HG02678 (cell line): Measurements from ENCODE around the gene CELF3.
"Not testable (repeated sequence)": the region's sequence is repeated elsewhere in the genome, so short reads cannot be mapped to it uniquely, and the experiment has no call there.

Source experiments
- ATAC-seq: cut with Tn5 transposase; IDR thresholded peaks from one replicate; pipeline ENCODE4 v1.9.1; 2021; ENCODE audit warnings: mild to moderate bottlenecking, moderate library complexity; ENCODE audit not compliant: unreplicated experiment

CELF3 gene

GRCh38 chr1:151704246-151704645 is 12.4 kb downstream of the CELF3 start:
- ATAC-seq, result no peak

- ATAC-seq, result no peak
Observed at GRCh38 chr1:151703813-151704212, 12.8 kb downstream of the CELF3 start.

DNA sequence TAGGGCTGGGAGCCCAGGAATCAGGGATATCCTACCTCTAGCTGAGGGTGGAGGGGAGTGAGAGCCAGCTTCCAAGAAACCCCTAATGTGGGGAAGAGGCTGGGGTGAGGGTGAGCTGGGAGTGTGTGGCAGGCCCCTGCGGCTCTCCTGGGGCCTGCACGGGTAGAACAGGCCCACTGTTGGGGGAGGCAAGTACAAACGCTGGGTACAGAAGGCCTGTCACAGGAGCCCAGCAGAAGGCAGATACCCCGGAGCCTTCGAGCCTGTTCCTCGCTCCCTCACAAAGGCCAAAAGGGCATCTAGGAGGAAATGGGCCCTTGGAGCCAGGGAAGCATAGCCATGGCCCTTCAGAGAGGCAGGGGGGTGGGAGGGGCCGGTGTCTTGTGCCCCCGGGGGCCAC is 13.7 kb downstream of the CELF3 start:
- no peak for ATAC-seq

- no peak for ATAC-seq
Observed at GRCh38 chr1:151701515-151701914, 15.1 kb downstream of the CELF3 start.

DNA sequence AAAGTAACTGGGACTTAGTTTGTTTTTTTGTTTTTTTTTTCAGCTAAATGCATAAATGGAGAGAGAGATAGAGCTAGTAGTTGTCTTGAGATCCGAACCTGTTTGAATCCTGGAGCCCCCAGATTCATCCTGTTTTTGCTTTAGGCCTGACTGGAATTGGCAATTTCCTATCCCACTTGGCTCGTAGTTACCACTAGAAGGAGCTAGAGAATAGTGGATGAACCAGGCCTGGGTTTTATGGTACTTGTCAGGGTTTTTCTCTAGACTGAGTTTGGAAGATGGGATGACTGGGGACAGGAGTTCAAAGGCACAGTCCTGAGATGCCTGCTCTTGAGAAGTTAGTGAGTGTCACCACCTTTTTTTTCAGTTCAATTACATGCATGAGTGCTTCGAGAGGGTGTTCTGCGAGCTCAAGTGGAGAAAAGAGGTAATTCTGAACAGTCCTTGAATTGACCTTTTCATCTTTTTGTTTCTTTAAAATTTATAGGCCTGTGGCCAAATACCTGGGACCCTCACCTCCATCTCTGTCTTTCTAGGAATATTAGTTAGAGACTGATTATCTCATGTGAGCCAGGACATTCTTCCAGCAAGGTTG is 23.4 kb downstream of the CELF3 start:
- ATAC-seq, result no peak

DNA sequence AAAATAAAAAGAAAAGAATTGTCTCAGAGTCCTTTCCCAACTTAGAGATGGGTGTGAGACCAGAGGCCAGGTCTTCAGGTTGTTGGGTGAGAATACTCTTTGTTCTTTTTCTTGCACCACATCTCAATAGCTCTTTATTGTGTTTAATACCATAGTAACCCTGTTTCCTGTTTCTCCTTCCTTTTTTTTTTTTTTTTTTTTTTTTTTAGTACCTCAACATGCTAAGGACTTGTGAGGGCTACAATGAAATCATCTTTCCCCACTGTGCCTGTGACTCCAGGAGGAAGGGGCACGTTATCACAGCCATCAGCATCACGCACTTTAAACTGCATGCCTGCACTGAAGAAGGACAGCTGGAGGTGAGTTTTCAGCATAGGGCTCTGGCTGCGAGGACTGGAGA is 24.4 kb downstream of the CELF3 start:
- ATAC-seq, result no peak

DNA sequence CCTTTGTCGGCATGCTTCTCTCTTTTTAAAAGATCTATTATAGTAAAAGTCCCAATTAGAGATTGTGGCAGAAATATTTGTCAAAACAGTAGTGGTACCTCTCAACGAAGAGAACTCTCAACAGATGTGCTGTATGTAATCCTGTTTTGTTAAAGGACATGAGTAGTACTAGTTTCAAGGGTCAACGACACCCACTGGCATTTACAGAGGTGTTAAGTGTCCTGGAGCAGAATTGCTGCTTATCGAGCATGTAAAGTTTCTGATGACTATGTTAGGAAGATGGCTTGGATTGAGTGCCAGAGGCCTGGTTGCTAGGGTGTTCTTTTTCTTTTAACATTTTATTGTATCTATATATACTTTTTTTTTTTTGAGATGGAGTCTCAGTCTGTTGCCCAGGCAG is 27.1 kb downstream of the CELF3 start:
- ATAC-seq, result no peak

DNA sequence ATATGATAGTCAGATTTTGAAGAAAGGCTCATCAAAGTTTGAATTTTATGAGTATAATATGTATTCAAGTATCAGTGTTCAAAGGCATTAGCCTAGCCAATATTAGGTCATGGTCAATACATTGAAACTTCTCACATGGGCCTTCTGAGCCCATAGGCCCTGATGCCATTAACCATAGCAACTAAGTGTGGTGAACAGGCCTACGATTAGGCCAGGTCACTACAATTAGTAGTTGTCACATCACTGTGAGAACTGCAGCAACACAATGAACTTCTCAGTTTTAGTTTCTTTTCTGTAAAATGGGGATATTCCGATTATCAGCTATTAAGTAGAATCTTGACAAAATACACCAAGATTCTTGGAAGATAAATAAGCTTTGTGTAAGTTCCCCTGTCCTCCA is 30.0 kb downstream of the CELF3 start:
- no peak for ATAC-seq

GRCh38 chr1:151684128-151684527 is 32.5 kb downstream of the CELF3 start:
- no peak for ATAC-seq

DNA sequence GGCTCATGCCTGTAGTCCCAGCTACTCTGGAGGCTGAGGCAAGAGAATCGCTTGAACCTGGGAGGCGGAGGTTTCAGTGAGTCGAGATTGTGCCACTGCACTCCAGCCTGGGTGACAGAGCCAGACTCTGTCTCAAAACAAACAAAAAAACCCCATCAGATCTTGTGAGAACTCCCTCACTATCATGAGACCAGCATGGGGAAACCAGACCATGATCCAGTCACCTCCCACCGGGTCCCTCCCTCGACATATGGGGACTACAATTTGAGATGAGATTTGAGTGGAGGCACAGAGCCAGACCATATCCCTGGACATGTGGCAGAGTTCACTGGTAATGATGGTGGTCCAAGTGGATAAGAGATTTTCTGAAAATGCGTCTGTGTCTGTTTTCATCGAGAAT is 33.7 kb downstream of the CELF3 start:
- ATAC-seq, result not testable (repeated sequence)

DNA sequence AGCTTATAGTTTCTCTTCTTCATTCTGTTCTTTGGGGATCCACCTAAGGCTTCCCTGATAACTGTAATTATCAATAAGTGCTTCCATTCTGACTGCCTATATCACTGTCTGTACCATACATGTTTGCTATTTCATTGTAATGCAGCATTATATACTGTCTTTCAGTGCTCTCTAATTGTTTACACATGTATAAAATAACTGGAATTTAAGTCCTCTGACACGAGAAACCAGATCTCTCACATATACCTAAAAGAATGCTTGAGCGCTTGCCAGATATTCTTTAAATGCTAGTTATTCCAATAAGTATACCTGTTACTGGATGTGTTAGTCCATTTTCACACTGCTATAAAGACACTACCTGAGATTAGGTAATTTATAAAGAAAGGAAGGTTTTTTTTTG is 34.7 kb downstream of the CELF3 start:
- ATAC-seq, result no peak

- ATAC-seq, result no peak
Observed at GRCh38 chr1:151680826-151681225, 35.8 kb downstream of the CELF3 start.

GRCh38 chr1:151680391-151680790 is 36.2 kb downstream of the CELF3 start:
- ATAC-seq, result no peak

DNA sequence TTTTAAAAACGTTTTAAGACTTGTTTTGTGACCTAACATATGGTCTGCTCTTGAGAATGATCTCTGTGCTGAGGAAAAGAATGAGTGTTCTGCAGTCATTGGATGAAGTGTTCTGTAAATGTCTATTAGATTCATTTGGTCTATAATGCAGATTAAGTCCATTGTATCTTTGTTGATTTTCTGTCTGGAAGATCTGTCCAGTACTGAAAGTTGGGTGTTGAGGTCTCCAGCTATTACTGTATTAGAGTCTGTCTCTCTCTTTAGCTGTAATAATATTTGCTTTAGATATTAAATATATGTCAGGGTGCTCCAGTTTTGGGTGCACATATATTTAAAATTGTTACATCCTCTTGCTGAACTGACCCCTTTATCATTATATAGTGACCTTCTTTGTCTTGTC is 43.2 kb downstream of the CELF3 start:
- no peak for ATAC-seq

GRCh38 chr1:151670036-151670675 is 46.4 kb downstream of the CELF3 start:
- not testable (repeated sequence) for ATAC-seq

DNA sequence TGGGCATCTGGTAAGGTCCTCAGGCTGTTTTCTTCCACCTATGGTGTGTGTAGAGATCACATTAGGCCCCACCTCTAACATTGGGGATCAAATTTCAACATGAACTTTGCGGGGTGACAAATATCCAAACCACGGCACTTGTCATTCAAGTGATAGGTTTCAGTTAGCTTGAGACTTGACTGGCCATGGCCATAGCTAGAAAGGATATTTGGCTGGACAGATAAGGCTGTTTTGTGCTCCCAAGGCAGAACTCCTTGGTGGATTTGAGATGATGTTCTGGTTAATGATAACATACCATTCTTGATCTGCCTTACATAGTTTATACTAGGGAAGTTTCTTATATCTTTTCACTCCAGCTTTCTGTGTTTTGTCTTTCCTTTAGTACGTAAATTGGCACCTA is 48.5 kb downstream of the CELF3 start:
- ATAC-seq, result no peak

GRCh38 chr1:151661751-151662150 is 54.9 kb downstream of the CELF3 start:
- no peak for ATAC-seq

- no peak for ATAC-seq
Observed at GRCh38 chr1:151655371-151655770, 61.2 kb downstream of the CELF3 start.

DNA sequence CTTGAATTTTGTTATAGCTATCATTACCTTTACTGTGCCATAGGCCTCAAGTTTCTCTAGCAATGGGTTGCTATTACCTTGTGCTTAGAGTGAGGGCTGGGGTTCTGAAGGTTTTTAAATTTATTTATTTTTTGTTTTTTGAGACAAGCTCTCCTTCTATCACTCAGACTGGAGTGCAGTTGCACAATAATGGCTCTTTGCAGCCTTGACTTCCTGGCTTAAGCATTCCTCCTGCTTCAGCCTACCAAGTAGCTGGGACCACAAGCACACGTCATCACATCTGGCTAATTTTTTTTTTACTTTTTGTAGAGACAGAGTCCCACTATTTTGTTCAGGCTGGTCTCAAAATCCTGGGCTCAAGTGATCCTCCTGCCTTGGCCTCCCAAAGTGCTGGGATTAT is 63.2 kb downstream of the CELF3 start:
- no peak for ATAC-seq
